Endothelial cell (in vitro differentiated cells): ENCODE data around the gene CDK8. TPM values are rescaled to one million over a fixed set of nuclear protein-coding genes. Genes with fewer than 3 reads are reported as not detected.

ENCODE experiments used
- DNase-seq: peaks from one replicate; pipeline ENCODE4 v3.0.0; 2021; ENCODE audit warnings: low spot score
- H3K27ac Mint-ChIP-seq: one replicate; pipeline ENCODE4 v1.8.0; 2021; ENCODE audit warnings: mixed read lengths, inconsistent platforms; ENCODE audit not compliant: unreplicated experiment
- H3K27me3 Mint-ChIP-seq: one replicate; pipeline ENCODE4 v1.8.0; 2021; ENCODE audit warnings: mild to moderate bottlenecking, moderate library complexity, mixed read lengths, inconsistent platforms; ENCODE audit not compliant: unreplicated experiment
- H3K36me3 Mint-ChIP-seq: one replicate; pipeline ENCODE4 v1.8.0; 2021; ENCODE audit warnings: mild to moderate bottlenecking, low read depth, mixed read lengths, inconsistent platforms; ENCODE audit not compliant: unreplicated experiment
- H3K4me1 Mint-ChIP-seq: one replicate; pipeline ENCODE4 v1.8.0; 2021; ENCODE audit warnings: mild to moderate bottlenecking, mixed read lengths, inconsistent platforms; ENCODE audit not compliant: unreplicated experiment
- H3K4me3 Mint-ChIP-seq: one replicate; pipeline ENCODE4 v1.8.0; 2021; ENCODE audit warnings: mild to moderate bottlenecking, mixed read lengths, inconsistent platforms; ENCODE audit not compliant: unreplicated experiment
- H3K9me3 Mint-ChIP-seq: one replicate; pipeline ENCODE4 v1.8.0; 2021; ENCODE audit warnings: mixed read lengths, inconsistent platforms; ENCODE audit not compliant: unreplicated experiment
- total RNA-seq: library from RNA; stranded (reverse); fragmentation: NEBNext Ultra II Directional; extraction: Animal tissue kit (Norgen Biotek cat#: 25700); gene quantifications from one replicate; pipeline ENCODE4 v1.2.1, GENCODE V29; 2021; ENCODE audit not compliant: unreplicated experiment
- TF ChIP-seq, protein P1 (sequence below): fragments of 200-600 bp; sonication (generic); IDR thresholded peaks from one replicate; pipeline ENCODE4 v1.5.0; 2021; ENCODE audit warnings: antibody characterized with exemption; ENCODE audit not compliant: unreplicated experiment

The CDK8 gene
- total RNA-seq, 1 donor from 2014 or later: 18.1 TPM

DNA sequence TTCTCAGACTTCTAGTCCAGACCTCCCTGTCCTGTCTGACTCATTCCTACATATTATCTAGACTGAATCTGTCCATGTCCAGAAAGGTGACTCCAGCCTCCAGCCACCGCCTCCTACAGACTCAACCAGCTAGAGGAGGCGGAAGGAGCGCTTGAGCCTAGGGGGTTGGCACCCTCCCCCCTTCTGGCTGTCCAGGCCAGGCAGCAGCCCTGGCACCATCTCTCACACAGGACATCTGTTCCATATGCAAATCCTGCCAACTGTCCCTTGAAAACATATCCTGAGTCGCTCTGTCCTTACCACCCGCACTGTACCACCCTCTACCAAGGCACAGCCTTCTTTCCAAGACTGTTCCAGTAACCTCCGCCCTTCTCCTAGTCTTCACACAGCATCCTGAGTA lies 152.9 kb downstream of the CDK8 start:
- Mint-ChIP-seq H3K4me3 (no peak overlapping the region), H3K27ac (no peak overlapping the region), H3K9me3 (no peaks in the 10 kb centered on the region), H3K36me3 (peaks cover 12% of the 10 kb centered on the region), H3K4me1 (no peaks in the 10 kb centered on the region), H3K27me3 (peaks cover 3% of the 10 kb centered on the region)
- TF ChIP-seq, protein P1, sequence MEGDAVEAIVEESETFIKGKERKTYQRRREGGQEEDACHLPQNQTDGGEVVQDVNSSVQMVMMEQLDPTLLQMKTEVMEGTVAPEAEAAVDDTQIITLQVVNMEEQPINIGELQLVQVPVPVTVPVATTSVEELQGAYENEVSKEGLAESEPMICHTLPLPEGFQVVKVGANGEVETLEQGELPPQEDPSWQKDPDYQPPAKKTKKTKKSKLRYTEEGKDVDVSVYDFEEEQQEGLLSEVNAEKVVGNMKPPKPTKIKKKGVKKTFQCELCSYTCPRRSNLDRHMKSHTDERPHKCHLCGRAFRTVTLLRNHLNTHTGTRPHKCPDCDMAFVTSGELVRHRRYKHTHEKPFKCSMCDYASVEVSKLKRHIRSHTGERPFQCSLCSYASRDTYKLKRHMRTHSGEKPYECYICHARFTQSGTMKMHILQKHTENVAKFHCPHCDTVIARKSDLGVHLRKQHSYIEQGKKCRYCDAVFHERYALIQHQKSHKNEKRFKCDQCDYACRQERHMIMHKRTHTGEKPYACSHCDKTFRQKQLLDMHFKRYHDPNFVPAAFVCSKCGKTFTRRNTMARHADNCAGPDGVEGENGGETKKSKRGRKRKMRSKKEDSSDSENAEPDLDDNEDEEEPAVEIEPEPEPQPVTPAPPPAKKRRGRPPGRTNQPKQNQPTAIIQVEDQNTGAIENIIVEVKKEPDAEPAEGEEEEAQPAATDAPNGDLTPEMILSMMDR: no peak
- DNase-seq: no peak

- Mint-ChIP-seq H3K4me3 (no peak overlapping the region), H3K27ac (no peak overlapping the region), H3K36me3 (peaks cover 9% of the 10 kb centered on the region), H3K4me1 (peaks cover 6% of the 10 kb centered on the region), H3K9me3 (no peaks in the 10 kb centered on the region), H3K27me3 (peaks cover 1% of the 10 kb centered on the region)
- TF ChIP-seq, protein P1: no peak
- no peak for DNase-seq
These were observed 157.3 kb downstream of the CDK8 start for GRCh38 chr13:26411206-26411605.

GRCh38 chr13:26412263-26412662 lies 158.3 kb downstream of the CDK8 start:
- TF ChIP-seq, protein P1: no peak
- Mint-ChIP-seq H3K4me1 (peaks cover 6% of the 10 kb centered on the region), H3K9me3 (no peaks in the 10 kb centered on the region), H3K27me3 (no peaks in the 10 kb centered on the region), H3K27ac (peak overlapping the region; percentile 38), H3K36me3 (peaks cover 5% of the 10 kb centered on the region), H3K4me3 (no peak overlapping the region)
- no peak for DNase-seq

DNA sequence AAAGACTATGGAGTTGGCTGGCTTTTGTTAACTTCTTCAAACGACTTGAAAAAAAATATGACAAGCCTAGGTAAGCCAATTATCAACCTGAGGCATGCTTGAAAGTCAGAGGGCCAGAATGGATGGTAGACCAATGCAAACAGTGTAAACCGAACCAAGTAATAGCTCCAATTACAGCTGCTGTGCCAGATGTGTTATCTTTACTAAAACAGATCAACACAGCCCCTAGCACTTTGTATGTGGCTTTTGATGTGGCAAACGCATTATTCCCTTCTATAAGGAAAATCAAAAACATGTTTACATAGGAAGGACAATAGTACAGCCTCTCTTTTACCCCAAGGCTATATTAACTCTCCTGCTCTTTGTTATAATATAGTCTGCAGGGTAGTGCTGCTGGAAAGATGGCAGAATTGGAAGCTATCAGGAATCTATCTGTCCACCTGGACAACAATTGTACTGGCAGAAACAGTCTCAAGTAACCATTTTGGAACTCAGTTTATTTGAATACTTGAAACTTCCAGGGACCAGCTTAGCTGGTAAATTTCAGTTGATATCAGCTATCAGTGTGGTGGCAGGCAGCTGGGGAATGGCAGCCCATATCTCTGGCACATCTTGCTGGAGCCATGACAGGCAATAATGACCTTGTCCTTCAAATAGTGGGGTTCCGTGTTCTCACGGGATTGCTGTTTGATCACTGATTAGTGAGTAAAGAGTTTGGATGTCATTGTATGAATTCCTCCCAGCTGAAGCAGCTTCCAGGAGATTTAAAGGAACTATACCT lies 159.2 kb downstream of the CDK8 start:
- H3K4me3 Mint-ChIP-seq: no peak overlapping the region
- DNase-seq: no peak
- no peak overlapping the region for H3K27ac Mint-ChIP-seq
- peaks cover 5% of the 10 kb centered on the region for H3K36me3 Mint-ChIP-seq
- TF ChIP-seq, protein P1: no peak
- H3K4me1 Mint-ChIP-seq: peaks cover 6% of the 10 kb centered on the region
- H3K27me3 Mint-ChIP-seq: no peaks in the 10 kb centered on the region
- no peaks in the 10 kb centered on the region for H3K9me3 Mint-ChIP-seq

DNA sequence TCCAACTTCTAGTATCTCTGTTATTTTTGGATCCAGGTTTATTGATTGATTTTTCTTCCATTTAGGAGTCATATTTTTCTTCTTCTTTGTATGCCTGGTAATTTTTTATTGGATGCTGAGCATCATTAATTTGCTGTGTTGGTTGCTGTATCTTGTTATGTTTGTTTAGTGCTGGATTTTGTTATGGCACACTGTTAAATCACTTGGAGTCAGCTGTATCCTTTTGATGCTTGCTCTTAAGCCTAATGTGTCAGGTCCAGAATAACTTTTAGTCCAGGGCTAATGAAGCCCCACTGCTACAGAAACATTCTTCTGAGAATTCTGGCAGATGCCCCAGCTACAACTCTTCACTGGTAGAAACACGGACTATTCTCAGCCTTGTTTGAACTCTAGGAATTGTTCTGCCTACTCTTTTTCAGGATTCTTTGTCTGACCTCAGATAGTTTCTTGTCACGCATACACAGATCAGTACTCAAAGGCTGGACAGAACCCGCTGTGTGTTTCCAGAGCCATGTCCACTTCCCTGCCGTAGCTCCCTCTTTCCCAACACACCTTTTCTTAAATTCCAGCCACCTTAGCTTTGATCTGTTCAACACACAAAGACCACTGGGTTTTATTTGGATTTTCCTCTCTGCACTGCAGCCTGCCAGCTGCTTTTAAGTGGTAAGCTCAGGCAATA lies 166.5 kb downstream of the CDK8 start:
- DNase-seq: no peak
- TF ChIP-seq, protein P1: no peak
- Mint-ChIP-seq H3K9me3 (no peaks in the 10 kb centered on the region), H3K36me3 (no peaks in the 10 kb centered on the region), H3K4me3 (no peak overlapping the region), H3K4me1 (no peaks in the 10 kb centered on the region), H3K27ac (no peak overlapping the region), H3K27me3 (no peaks in the 10 kb centered on the region)
